OCI-LY7 (cell line): ENCODE measurements around the gene ABCA12. TPM values are rescaled to one million over a fixed set of nuclear protein-coding genes. Genes with fewer than 3 reads are reported as not detected.

ENCODE experiments used
- BruUV-seq: library from RNA; stranded (reverse); fragments of 400-500 nt; replicated peaks from 2 replicates; lab custom pipeline; 2021; lab: Mats Ljungman, UMichigan
- CTCF ChIA-PET: fragments of 300-600 bp; sonication (Branson Sonifier 250); formaldehyde crosslinking; loops from one replicate; lab custom pipeline; 2022; ENCODE audit warnings: antibody characterized with exemption; ENCODE audit not compliant: unreplicated experiment; lab: Charles Lee
- POLR2A ChIA-PET: fragments of 300-600 bp; sonication (Branson Sonifier 250); formaldehyde crosslinking; loops from one replicate; lab custom pipeline; 2022; ENCODE audit warnings: antibody characterized with exemption; lab: Charles Lee
- DNase-seq: peaks from one replicate; pipeline ENCODE4 v3.0.0-alpha.2; 2015; ENCODE audit warnings: low spot score
- H2AFZ ChIP-seq: fragments of 200-600 bp; sonication (generic), shearing (Covaris generic); 2 replicates; pipeline ENCODE4 v1.6.1; 2014; ENCODE audit warnings: mild to moderate bottlenecking, antibody characterized with exemption, low read length, moderate library complexity
- H3K27ac ChIP-seq: fragments of 200-600 bp; sonication (generic); 2 replicates; pipeline ENCODE4 v1.5.1; 2014; ENCODE audit warnings: mixed run types, low read depth, mild to moderate bottlenecking, moderate library complexity, low read length, inconsistent platforms; ENCODE audit not compliant: poor library complexity, severe bottlenecking
- H3K36me3 ChIP-seq: fragments of 200-600 bp; sonication (generic); 2 replicates; pipeline ENCODE4 v1.6.1; 2014; ENCODE audit warnings: mild to moderate bottlenecking, antibody characterized with exemption, low read length, moderate library complexity, mixed read lengths; ENCODE audit not compliant: insufficient read depth
- H3K4me1 ChIP-seq: fragments of 200-600 bp; sonication (generic); 2 replicates; pipeline ENCODE4 v1.5.1; 2014; ENCODE audit warnings: mild to moderate bottlenecking, low read length; ENCODE audit not compliant: insufficient read depth, poor library complexity, severe bottlenecking
- H3K4me2 ChIP-seq: fragments of 200-600 bp; sonication (generic); 2 replicates; pipeline ENCODE4 v1.6.1; 2014; ENCODE audit warnings: mild to moderate bottlenecking, low read length
- H3K4me3 ChIP-seq: fragments of 200-600 bp; sonication (generic); 2 replicates; pipeline ENCODE4 v1.5.1; 2014; ENCODE audit warnings: mild to moderate bottlenecking, low read depth, low read length; ENCODE audit not compliant: poor library complexity, severe bottlenecking
- H3K79me2 ChIP-seq: fragments of 200-600 bp; sonication (generic); 2 replicates; pipeline ENCODE4 v1.6.1; 2016; ENCODE audit warnings: low read depth, mild to moderate bottlenecking, low read length, moderate library complexity, mixed read lengths; ENCODE audit not compliant: insufficient read depth
- H3K9me2 ChIP-seq: fragments of 200-600 bp; sonication (generic); 2 replicates; pipeline ENCODE4 v1.6.1; 2016; ENCODE audit warnings: mild to moderate bottlenecking, low read length, mixed read lengths; ENCODE audit not compliant: insufficient read depth
- H3K9me3 ChIP-seq: fragments of 200-600 bp; sonication (generic); 2 replicates; pipeline ENCODE4 v1.6.1; 2014; ENCODE audit warnings: mild to moderate bottlenecking, mixed run types, low read length, mixed read lengths
- H4K20me1 ChIP-seq: fragments of 200-600 bp; sonication (generic); 2 replicates; pipeline ENCODE4 v1.6.1; 2014; ENCODE audit warnings: mild to moderate bottlenecking, antibody characterized with exemption, low read length, moderate library complexity, mixed read lengths; ENCODE audit not compliant: insufficient read depth
- EZH2phosphoT487 ChIP-seq: fragments of 200-600 bp; sonication (generic); IDR thresholded peaks from 2 replicates; pipeline ENCODE4 v1.6.1; 2018; ENCODE audit warnings: low read depth, borderline replicate concordance, mild to moderate bottlenecking, mixed run types, antibody characterized with exemption, low read length, moderate library complexity, mixed read lengths
- intact Hi-C: fragments of 100-400 bp; cut with micrococcal nuclease; formaldehyde crosslinking; loops from one replicate; pipeline ENCODE4 v1.10.0; 2022; ENCODE audit not compliant: unreplicated experiment
- total RNA-seq, 2 experiments: library from RNA; depleted of rRNA in 1 of 2; stranded (reverse); fragments of >200 nt in 1 of 2; shearing (Covaris generic) in 1 of 2; gene quantifications; 2 replicates each; pipeline ENCODE4 v1.2.3, GENCODE V29; 2014 to 2022
- TF ChIP-seq, protein P1 (sequence below): fragments of 200-600 bp; sonication (generic); conservative IDR thresholded peaks from 2 replicates; pipeline ENCODE4 v1.5.1; 2014; ENCODE audit warnings: mild to moderate bottlenecking, antibody characterized with exemption, low read length, moderate library complexity, mixed read lengths

ABCA12 gene
- total RNA-seq, 2 experiments from 2014 or later: not detected

DNA sequence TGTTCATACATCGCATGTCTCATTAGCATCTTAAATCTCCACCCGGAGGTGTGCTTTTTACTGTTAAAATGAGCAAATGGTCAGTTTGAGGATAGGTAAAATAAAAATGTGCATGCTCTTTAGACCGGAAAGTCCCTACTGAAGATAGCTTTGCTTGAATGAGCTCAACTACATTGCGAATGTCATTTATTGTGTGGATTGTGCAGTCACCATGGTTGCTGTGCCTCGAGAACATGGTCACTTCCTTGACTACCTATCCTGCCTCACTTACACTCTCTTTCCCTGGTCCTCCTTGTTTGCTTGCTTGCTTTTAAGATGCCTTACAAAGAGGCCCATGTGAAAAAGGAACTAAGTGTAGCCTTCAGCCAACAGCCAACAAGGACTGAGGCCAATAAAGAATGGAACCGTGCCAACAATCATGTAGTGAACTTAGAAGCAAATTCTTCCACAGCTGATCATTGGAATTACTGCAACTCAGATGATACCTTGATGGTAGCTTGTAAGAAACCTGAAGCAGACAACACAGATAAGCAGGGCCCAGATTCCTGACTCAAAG, 256.7 kb downstream of the ABCA12 start:
- Histone ChIP-seq H3K36me3 (no peaks in the 10 kb centered on the region), H3K4me3 (no peak overlapping the region), H3K9me3 (no peaks in the 10 kb centered on the region), H3K4me1 (peaks cover 7% of the 10 kb centered on the region), H3K4me2 (no peak overlapping the region; the same call in 1 of the 2 replicates), H3K27ac (no peak overlapping the region), H2AFZ (no peak overlapping the region), H3K9me2 (no peaks in the 10 kb centered on the region), H3K79me2 (no peaks in the 10 kb centered on the region), H4K20me1 (no peaks in the 10 kb centered on the region)
- DNase-seq: no peak
- POLR2A ChIA-PET: interaction anchor here (0.6 to 1.4 kb wide), 4 partner anchors 11 to 487 kb away, joined by 3 to 7 read pairs (median 4); no protein-coding TSS in a partner anchor
- no TSS peak for BruUV-seq
- CTCF ChIA-PET: no interaction called here
- intact Hi-C loops: no loop called here
- TF ChIP-seq, protein P1, sequence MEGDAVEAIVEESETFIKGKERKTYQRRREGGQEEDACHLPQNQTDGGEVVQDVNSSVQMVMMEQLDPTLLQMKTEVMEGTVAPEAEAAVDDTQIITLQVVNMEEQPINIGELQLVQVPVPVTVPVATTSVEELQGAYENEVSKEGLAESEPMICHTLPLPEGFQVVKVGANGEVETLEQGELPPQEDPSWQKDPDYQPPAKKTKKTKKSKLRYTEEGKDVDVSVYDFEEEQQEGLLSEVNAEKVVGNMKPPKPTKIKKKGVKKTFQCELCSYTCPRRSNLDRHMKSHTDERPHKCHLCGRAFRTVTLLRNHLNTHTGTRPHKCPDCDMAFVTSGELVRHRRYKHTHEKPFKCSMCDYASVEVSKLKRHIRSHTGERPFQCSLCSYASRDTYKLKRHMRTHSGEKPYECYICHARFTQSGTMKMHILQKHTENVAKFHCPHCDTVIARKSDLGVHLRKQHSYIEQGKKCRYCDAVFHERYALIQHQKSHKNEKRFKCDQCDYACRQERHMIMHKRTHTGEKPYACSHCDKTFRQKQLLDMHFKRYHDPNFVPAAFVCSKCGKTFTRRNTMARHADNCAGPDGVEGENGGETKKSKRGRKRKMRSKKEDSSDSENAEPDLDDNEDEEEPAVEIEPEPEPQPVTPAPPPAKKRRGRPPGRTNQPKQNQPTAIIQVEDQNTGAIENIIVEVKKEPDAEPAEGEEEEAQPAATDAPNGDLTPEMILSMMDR: no peak
- no peak for TF ChIP-seq EZH2phosphoT487

Other genes with a start within 250 kb of the ABCA12 start
- 60.8 and 66.6 TPM in 2 replicates for gene ATIC, start 173.4 kb upstream of the ABCA12 start, total RNA-seq (2014; rRNA removed; shearing (Covaris generic))
- gene ATIC, start 173.4 kb upstream of the ABCA12 start, total RNA-seq (2022): 224 and 225 TPM in 2 replicates